Measurements from ENCODE around the gene ZNF575.

DNA sequence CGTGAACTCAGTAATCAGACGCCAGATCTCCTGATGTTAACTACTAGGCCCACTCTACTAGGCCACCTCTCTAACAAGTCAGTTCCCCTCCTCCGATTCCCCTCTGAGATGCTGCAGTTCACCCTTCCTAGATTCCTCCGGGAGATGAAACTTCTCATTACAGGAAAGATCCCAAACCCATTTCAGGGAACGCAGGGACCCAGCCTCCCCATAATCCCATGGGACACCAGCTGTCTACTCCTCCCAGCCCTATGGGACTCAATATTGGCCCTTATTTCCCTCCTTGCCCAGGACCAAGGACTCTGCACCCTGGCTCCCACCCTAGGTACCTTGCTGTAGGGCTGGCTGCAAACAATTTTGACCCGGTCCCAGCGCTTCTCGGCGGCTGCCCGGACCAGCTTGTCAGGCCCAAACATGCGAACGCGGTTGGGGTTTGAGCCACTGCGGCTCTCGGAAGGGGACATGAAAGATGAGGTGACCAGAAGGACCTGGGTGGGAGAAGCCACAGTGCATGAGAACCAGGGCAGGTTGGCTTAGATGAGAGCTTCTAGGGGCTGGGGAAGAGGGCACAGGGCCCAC lies 21.4 kb downstream of the ZNF575 start:
- TF ChIP-seq YY1 (IDR thresholded peaks at IDR 0.05; ENCODE audit: insufficient read depth, insufficient read length) (no peak), ZNF274 (IDR thresholded peaks at IDR 0.05; ENCODE audit: low read depth, low read length) (no peak)
